Dedifferentiated amniotic fluid mesenchymal stem cell (primary cell): ENCODE measurements around the gene PKIB.
"Not testable (repeated sequence)": the region's sequence is repeated elsewhere in the genome, so short reads cannot be mapped to it uniquely, and the experiment has no call there.

Source experiments
- DNase-seq: peaks from one replicate; pipeline ENCODE4 v3.0.0-alpha.2; 2016; ENCODE audit errors: extremely low spot score

PKIB gene

DNA sequence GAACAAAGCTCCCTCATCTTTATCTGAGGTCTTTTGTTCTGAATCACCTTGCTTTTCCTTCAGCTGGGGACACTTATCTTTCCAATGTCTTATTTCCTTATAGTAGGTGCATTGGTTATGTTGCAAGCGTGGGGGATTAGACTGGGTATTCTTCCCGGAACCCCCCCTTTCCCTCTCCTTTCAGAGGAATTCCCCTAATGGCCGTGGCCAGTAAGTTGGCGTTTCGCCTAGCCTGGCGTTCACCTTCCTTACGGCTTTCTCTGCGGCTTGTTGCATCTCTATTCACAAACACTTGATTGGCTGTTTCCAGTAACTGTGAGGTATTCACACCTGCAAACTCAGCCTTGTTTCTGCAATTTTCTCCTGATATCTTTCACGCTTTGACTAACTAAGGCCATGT lies 136.5 kb downstream of the PKIB start:
- DNase-seq: no peak

DNA sequence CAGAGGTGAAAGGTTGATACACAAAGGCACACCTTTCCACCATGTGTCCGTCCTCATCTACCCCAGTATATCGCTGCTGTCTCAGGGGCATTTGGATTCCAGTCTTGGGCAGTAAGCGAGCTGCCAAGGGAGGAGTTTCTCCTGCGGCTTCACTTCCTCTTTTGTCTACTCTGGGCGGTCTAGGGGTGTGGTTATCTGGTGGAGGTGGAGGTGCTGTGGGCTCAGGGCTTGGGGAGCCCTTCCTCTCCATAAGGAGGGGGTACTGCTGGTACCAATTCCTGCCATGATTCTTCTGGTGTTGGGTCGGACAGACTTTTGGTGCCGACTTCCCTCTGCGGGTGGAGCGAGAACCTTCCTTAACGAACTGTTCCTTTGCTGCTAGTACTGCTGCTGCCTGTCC lies 137.4 kb downstream of the PKIB start:
- no peak for DNase-seq

DNA sequence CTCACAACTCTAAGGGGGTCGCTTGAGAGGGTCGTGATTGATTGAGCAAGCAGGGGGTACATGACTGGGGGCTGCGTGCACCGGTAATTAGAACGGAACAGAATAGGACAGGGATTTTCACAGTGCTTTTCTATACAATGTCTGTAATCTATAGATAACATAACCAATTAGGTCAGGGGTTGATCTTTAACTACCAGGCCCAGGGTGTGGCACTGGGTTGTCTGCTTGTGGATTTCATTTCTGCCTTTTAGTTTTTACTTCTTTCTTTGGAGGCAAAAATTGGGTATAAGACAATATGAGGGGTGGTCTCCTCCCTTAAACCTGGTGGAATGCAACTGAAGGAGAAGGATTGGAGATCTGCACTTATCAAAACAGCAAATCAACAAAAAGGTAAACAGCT lies 138.7 kb downstream of the PKIB start:
- DNase-seq: not testable (repeated sequence)

DNA sequence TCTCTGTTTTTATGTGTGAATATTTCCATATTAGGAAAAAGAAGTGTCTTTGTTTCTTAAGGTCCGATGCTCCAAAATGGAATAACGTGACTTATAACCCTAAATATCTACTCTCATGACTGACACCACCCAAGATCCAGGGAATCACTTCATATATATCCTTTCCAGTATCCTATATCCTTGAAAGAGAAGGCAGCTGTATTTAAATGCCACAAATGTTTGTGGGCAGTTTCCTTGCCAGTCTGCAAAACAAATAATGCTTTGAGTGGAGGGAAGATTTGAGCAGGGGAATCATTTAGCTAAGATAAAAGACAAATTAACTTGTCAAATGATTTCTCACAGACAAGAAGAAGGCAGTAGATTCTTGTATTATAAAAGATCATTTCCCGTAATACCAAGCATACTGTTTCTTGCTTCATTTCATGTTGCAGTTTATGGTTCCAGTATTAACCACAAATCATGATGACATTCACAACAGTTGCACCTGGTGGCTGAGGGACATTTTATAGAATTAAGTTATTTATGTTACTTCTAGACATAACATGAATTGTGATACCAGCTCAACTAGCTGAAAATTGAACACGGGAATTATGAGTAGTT lies 139.3 kb downstream of the PKIB start:
- DNase-seq: no peak

DNA sequence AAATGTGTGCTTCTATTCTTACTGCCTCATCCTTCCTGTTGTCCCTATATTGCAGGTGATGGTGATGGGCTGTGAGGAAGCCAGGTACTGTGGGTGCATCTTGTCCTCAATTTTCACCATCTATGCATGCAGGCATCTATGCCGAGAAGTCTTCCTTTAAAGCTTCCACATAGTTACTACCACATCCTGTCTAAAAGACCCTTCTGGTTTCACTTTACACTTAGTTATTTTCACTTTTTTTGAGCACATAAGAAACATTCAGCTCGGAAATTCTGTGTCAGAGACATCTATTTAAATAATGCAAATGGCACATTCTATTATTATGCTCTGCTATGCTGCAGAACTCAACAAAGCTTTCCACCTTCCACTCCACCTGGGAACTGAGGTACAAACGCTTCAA lies 141.1 kb downstream of the PKIB start:
- no peak for DNase-seq

DNA sequence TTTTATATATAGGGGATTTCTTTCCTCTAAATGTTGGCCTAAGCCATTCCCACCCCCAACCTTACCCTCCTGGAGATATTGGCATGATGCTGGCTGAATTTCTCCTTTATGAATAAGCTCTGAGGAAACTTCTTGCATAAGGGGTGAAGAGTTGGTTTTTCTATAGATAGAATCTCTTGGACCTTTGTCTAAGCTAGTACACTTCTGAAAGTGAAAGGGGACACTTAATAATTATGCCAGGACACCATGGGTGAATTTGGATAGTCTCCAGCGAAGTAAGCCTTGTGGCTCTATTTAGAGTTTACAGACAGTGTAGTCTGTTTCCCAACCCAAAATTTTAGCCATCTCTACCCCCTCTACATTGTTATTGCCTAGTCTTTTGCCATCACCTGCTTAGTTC lies 142.3 kb downstream of the PKIB start:
- DNase-seq: no peak

DNA sequence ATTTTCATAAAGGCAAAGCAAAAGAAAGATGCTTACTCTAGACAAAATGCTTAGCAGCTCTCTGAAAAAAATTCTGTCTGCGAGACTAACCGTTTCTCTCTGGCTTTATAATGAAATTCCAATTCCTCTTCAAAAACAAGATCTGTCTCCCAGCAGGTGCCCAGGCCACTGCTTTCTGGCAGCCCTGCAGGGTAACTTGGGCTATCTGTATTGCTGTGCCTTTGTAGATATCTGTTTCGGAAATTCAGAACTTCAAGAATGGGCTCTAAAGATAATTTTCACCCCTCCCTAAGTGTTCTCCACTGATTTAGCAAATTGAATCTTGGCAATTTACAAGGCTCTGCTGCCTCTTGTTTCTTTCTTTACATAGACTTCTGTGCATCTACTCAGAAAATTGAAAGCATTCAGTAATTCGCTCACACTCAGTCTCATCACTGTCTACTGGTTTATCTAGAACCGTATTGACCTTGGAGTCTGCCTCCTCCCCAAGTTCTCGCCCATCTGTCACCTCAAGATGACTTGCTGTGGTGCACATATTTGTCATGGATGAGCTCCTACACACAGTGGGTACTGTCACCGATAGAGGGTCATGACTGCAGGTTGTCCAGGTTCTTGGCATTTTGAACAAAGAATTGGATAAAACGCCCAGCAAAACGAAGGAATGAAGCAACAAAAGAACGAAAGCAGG lies 142.9 kb downstream of the PKIB start:
- DNase-seq: no peak

DNA sequence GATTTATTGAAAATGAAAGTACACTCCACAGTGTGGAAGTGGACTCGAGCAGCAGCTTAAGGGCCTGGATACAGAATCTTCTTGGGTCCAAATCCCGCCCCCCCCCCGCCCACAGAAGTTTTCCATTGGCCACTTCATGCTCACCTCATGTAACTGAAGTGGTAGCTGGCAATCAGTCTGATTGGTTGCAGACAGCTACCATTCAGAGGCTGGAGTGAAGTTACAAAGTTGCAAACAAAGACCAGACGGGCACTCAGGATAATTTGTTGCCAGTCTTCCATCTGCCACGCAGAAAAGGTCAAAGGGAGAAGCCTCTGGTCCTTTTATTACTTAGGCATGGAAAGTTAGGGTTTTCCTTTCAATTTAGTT lies 143.5 kb downstream of the PKIB start:
- DNase-seq: no peak

DNA sequence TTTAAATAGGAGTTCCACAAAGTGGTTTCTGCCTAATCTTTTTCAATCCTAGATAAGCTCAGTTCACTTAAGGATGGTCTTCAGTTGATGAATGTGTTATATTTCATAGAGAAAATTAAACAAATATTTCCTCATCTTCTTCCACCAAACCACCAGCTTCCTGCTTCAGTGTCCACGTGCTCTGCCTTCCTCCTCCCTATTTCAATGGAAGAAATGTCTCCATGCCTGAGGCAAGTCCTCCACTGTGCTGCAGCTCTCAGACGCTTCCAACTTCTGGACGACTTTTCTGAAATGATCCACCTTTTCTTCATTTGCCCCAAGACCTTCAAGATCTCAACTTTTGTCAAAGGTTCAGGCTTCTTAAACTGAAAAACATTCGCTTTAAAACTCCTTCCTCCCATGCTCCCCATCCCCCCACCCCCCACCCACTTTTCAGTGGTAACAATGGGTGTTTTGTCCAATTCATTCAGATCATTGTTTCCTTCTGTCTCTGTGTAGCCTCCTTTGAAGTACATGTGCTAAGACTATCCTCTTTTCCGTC lies 144.1 kb downstream of the PKIB start:
- no peak for DNase-seq

DNA sequence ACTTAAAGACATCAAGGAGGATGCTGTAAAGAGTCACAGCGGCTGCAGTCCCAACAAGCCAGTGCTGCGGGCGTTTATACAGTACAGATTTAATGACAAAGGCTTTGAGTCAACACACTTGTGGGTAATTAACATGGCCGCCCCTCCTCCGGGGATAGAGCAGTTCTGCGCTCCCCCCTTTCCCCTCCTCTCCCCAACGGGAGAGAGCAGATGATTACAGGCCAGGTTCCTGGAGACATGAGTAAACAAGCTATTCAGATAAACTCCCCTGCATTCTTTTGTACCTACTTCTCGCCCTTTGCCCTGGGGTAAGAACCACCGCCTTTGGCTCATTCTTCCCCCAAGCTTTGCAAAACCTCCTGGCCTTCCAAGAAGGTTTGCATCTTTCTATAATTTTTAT lies 145.7 kb downstream of the PKIB start:
- no peak for DNase-seq

DNA sequence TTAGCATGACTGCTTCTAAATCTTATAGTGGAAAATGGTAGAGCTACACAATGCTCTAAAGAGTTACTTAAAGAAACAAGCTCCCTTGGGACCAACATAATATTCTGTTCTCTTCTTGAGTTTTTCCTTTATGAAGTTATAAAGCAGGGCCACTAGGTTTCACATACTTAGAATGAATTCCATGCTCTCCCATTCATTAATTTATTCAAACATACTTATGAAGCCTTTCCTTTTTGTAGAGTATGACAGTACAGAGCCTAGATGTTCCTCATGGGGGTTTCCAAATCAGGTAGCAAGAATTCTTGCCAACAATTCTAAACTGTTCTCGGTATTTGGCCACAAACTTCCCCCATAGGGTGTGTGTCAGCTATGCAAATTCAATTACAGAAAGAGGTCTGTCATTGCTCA lies 148.7 kb downstream of the PKIB start:
- no peak for DNase-seq

DNA sequence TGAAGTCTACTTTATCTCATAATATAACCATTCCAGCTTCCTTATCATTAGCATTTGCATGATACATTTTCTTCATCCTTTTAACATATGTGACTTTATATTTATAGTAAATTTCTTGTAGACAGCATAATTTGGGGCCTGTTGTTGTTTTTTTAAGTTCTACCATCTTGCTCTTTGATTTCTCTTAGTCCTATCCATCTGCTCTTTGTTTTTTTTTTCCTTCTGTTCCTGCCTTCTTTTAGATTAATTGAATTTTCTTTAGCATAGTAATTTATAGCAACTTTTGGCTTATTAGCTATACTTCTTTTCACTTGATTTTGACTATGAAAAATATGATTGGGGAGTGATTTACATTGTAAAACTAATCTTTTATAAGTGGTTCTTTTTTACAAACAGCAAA lies 150.1 kb downstream of the PKIB start:
- DNase-seq: no peak

DNA sequence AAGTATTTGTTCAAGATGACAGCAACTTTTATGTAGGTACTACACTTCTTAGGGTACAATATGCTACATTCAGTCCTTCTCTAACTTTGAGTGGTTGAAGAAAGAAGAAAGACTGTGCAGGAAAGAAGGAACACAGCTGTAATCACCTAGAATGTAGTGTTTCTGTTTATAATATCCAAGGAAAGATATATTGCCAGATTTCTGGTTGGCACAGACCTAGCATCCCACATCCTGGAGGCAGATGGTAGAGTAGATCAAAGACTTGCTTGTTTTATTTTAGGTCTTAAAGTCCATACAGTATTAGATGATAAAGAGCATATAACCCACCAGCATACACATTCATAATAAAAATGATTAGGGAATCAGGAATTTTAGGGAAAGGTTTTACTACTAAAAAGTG lies 156.1 kb downstream of the PKIB start:
- no peak for DNase-seq

DNA sequence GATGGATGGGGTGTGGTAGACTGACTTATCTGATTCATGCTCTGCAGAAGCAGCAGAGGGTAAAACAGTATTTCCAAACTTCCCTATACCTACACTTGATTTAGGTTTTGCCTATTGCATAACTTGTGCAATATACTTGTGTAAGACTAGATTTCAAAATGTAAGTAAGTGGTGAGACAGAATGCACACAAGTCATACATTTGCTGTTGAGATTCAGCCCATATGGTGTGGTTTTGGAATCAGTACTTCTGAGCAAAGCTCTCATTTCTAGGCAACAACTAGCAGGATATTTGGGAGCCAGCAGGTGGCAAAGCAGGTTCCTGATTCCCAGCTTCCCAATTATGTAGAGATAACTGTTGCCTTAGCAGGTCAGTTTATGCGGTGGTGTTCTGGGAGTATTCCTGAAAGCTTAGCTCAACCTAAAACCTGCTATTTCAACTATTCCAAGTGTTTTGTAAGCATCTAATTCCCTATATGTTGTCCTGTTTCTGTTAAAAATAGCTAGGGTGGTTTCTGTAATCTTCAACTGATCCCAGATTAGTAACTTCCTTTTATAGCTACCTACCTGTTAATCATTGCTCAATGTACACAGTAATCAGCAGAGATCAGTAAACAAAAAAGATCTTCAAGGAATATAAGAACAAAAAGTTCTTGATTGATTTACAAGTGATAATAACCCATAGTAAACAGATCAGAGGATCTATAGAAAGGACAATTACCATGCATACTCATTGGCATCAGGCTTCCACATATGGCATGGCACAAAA lies 160.8 kb downstream of the PKIB start:
- no peak for DNase-seq

DNA sequence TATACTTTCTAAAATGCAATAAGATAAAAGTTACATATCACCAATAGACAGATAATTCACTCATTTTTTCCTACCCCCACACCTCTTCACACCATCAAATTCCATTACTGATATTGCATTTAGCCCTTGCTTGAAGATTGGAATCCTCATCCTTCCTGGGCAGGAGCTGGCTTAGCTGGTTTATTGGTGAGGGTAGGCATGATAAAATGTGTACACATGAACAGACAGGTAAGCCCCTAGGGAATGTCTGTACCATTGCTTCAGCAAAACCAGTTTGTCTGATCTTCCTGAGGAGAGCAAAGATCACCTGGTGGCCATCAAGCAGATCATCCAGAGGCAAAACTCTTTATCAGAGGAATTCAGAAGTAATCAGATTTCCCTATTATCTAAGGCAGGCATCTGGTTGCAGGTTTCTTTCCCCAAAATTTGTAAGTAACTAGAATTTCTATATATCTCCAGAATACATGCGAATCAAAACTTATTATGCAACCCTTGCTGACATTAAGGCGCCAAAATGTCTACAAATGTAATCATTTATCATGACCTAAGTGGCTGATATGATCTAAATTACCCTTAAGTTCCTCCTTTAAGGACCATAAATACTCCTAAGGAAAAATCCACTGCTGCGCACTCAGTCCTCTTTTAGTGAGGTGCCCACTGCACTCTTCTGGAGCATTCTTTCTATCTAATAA lies 162.7 kb downstream of the PKIB start:
- DNase-seq: no peak
